CD4-positive, alpha-beta T cell treated with Interleukin-6 at 100 ng/mL for 8 hours (primary cell): ENCODE measurements around the gene GOLGA7B.
"Not testable (repeated sequence)": the region's sequence is repeated elsewhere in the genome, so short reads cannot be mapped to it uniquely, and the experiment has no call there.

Experiments used
- DNase-seq: peaks from one replicate; pipeline ENCODE4 v3.0.0-alpha.2; 2020; ENCODE audit warnings: mixed read lengths, low spot score

The GOLGA7B gene

GRCh38 chr10:97831259-97831658, 18.4 kb upstream of the GOLGA7B start:
- no peak for DNase-seq

- no peak for DNase-seq
These were observed 13.2 kb upstream of the GOLGA7B start for GRCh38 chr10:97836446-97836845.

GRCh38 chr10:97838091-97838490, 11.6 kb upstream of the GOLGA7B start:
- DNase-seq, result no peak

GRCh38 chr10:97841166-97841565, 8.5 kb upstream of the GOLGA7B start:
- DNase-seq, result not testable (repeated sequence)

- not testable (repeated sequence) for DNase-seq
These were observed 7.5 kb upstream of the GOLGA7B start for GRCh38 chr10:97842114-97842513.

GRCh38 chr10:97842656-97843280, 6.9 kb upstream of the GOLGA7B start:
- DNase-seq, result no peak

GRCh38 chr10:97843281-97843671, 6.4 kb upstream of the GOLGA7B start:
- DNase-seq, result no peak

GRCh38 chr10:97843972-97844371, 5.7 kb upstream of the GOLGA7B start:
- DNase-seq, result not testable (repeated sequence)

GRCh38 chr10:97844678-97845077, 5.0 kb upstream of the GOLGA7B start:
- no peak for DNase-seq

GRCh38 chr10:97849103-97849686, 448 bp upstream of the GOLGA7B start:
- DNase-seq, result peak; percentile 28

- DNase-seq, result peak; percentile 15
These were observed 803 bp downstream of the GOLGA7B start for GRCh38 chr10:97850446-97850845.

GRCh38 chr10:97851341-97852001, 1.8 kb downstream of the GOLGA7B start:
- DNase-seq, result peak; percentile 56

- DNase-seq, result no peak
These were observed 2.6 kb downstream of the GOLGA7B start for GRCh38 chr10:97852277-97852676.

- DNase-seq, result no peak
These were observed 3.3 kb downstream of the GOLGA7B start for GRCh38 chr10:97852840-97853405.

GRCh38 chr10:97854743-97855142, 5.1 kb downstream of the GOLGA7B start:
- DNase-seq, result no peak

- DNase-seq, result no peak
These were observed 8.4 kb downstream of the GOLGA7B start for GRCh38 chr10:97858001-97858439.

GRCh38 chr10:97861097-97861750, 11.6 kb downstream of the GOLGA7B start:
- DNase-seq, result no peak

GRCh38 chr10:97861924-97862323, 12.3 kb downstream of the GOLGA7B start:
- no peak for DNase-seq

- DNase-seq, result no peak
These were observed 14.2 kb downstream of the GOLGA7B start for GRCh38 chr10:97863808-97864207.

- no peak for DNase-seq
These were observed 15.8 kb downstream of the GOLGA7B start for GRCh38 chr10:97865488-97865887.

- no peak for DNase-seq
These were observed 17.0 kb downstream of the GOLGA7B start for GRCh38 chr10:97866524-97867219.

GRCh38 chr10:97867220-97867800, 17.7 kb downstream of the GOLGA7B start:
- no peak for DNase-seq
